ENCODE results near the gene R3HDM2. TPM values are rescaled to one million over a fixed set of nuclear protein-coding genes. Genes with fewer than 3 reads are reported as not detected.
A peak's percentile ranks its signal among the peaks of the same experiment; 100 is the strongest.

R3HDM2 gene
- total and polyA plus RNA-seq, 2 of the 13 experiments (the other 11 are each of a cell fraction or from before 2014, with no cell fraction given) = 11.1 to 23.5 TPM

DNA sequence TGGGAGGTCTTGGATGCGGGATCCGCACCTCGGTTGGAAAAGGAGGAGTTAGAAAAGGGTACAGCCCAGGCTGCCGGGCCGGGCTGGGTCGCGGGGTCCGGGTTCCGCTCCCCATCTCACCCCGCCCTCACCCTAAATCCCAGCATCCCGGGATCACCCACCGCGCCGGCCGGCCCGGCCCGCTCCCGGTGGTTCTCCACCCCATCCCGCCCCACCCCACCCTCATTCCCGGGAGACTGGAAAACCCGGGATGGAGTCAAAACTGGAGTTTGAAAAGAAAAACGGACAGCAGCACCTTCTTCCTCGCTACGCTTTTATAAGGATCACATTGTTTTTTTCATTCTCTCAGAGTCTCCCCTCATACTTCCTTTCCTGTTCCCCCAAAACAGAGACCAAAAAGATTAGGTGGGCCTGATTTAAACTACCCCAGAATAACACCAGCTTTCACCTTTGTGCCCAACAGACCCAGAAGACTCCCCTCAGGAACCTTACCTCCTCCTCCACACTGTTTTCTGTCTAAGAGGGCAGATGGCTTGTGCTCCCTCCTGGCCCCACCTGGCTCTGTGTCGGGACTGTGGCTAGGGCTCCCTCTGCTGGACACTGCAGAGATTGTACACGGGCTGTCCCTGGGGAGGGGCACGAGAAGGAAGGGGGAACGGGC lies 31.5 kb upstream of the R3HDM2 start (continued):
- TF ChIP-seq, protein P1, sequence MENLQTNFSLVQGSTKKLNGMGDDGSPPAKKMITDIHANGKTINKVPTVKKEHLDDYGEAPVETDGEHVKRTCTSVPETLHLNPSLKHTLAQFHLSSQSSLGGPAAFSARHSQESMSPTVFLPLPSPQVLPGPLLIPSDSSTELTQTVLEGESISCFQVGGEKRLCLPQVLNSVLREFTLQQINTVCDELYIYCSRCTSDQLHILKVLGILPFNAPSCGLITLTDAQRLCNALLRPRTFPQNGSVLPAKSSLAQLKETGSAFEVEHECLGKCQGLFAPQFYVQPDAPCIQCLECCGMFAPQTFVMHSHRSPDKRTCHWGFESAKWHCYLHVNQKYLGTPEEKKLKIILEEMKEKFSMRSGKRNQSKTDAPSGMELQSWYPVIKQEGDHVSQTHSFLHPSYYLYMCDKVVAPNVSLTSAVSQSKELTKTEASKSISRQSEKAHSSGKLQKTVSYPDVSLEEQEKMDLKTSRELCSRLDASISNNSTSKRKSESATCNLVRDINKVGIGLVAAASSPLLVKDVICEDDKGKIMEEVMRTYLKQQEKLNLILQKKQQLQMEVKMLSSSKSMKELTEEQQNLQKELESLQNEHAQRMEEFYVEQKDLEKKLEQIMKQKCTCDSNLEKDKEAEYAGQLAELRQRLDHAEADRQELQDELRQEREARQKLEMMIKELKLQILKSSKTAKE (CRISPR knock-in tag; IDR thresholded peaks at IDR 0.05; ENCODE audit: borderline replicate concordance) = no peak
- TF ChIP-seq ZNF121 (CRISPR knock-in tag; IDR thresholded peaks at IDR 0.05) = peak; percentile 62; the same call in 1 of the 2 replicates
- TF ChIP-seq ZNF562 (CRISPR knock-in tag; IDR thresholded peaks at IDR 0.05; ENCODE audit: borderline replicate concordance) = no peak
- TF ChIP-seq, protein P2, sequence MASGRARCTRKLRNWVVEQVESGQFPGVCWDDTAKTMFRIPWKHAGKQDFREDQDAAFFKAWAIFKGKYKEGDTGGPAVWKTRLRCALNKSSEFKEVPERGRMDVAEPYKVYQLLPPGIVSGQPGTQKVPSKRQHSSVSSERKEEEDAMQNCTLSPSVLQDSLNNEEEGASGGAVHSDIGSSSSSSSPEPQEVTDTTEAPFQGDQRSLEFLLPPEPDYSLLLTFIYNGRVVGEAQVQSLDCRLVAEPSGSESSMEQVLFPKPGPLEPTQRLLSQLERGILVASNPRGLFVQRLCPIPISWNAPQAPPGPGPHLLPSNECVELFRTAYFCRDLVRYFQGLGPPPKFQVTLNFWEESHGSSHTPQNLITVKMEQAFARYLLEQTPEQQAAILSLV (CRISPR knock-in tag; IDR thresholded peaks at IDR 0.05; ENCODE audit: borderline replicate concordance) = no peak
- peak; percentile 74; the same call in 1 of the 2 replicates for TF ChIP-seq MTF2 (CRISPR knock-in tag; IDR thresholded peaks at IDR 0.05; ENCODE audit: borderline replicate concordance)
- TF ChIP-seq NONO (IDR thresholded peaks at IDR 0.05) = no peak
- 0 out of 2 replicates have a peak, but pooled peaks have one; percentile 31 for TF ChIP-seq NONO (CRISPR knock-in tag; conservative IDR thresholded peaks at IDR 0.05)
- TF ChIP-seq TBP (CRISPR knock-in tag; IDR thresholded peaks at IDR 0.05) = no peak
- no peak for TF ChIP-seq ZNF441 (CRISPR knock-in tag; IDR thresholded peaks at IDR 0.05; ENCODE audit: borderline replicate concordance)
- no peak for TF ChIP-seq TGIF2 (CRISPR knock-in tag; IDR thresholded peaks at IDR 0.05)
- TF ChIP-seq, protein P3, sequence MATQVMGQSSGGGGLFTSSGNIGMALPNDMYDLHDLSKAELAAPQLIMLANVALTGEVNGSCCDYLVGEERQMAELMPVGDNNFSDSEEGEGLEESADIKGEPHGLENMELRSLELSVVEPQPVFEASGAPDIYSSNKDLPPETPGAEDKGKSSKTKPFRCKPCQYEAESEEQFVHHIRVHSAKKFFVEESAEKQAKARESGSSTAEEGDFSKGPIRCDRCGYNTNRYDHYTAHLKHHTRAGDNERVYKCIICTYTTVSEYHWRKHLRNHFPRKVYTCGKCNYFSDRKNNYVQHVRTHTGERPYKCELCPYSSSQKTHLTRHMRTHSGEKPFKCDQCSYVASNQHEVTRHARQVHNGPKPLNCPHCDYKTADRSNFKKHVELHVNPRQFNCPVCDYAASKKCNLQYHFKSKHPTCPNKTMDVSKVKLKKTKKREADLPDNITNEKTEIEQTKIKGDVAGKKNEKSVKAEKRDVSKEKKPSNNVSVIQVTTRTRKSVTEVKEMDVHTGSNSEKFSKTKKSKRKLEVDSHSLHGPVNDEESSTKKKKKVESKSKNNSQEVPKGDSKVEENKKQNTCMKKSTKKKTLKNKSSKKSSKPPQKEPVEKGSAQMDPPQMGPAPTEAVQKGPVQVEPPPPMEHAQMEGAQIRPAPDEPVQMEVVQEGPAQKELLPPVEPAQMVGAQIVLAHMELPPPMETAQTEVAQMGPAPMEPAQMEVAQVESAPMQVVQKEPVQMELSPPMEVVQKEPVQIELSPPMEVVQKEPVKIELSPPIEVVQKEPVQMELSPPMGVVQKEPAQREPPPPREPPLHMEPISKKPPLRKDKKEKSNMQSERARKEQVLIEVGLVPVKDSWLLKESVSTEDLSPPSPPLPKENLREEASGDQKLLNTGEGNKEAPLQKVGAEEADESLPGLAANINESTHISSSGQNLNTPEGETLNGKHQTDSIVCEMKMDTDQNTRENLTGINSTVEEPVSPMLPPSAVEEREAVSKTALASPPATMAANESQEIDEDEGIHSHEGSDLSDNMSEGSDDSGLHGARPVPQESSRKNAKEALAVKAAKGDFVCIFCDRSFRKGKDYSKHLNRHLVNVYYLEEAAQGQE (IDR thresholded peaks at IDR 0.05; ENCODE audit: borderline replicate concordance in 1 of 2, low read depth in 1 of 2, low read length in 2 of 2) = peak in 1 of 2 experiments; percentile 9; a peak in 1 of 4 replicates
- TF ChIP-seq ZSCAN9 (CRISPR knock-in tag; IDR thresholded peaks at IDR 0.05; ENCODE audit: borderline replicate concordance) = peak; percentile 52; the same call in 1 of the 2 replicates
- peak; percentile 32; the same call in 1 of the 2 replicates for TF ChIP-seq HOXA3 (CRISPR knock-in tag; IDR thresholded peaks at IDR 0.05)
- TF ChIP-seq, protein P4, sequence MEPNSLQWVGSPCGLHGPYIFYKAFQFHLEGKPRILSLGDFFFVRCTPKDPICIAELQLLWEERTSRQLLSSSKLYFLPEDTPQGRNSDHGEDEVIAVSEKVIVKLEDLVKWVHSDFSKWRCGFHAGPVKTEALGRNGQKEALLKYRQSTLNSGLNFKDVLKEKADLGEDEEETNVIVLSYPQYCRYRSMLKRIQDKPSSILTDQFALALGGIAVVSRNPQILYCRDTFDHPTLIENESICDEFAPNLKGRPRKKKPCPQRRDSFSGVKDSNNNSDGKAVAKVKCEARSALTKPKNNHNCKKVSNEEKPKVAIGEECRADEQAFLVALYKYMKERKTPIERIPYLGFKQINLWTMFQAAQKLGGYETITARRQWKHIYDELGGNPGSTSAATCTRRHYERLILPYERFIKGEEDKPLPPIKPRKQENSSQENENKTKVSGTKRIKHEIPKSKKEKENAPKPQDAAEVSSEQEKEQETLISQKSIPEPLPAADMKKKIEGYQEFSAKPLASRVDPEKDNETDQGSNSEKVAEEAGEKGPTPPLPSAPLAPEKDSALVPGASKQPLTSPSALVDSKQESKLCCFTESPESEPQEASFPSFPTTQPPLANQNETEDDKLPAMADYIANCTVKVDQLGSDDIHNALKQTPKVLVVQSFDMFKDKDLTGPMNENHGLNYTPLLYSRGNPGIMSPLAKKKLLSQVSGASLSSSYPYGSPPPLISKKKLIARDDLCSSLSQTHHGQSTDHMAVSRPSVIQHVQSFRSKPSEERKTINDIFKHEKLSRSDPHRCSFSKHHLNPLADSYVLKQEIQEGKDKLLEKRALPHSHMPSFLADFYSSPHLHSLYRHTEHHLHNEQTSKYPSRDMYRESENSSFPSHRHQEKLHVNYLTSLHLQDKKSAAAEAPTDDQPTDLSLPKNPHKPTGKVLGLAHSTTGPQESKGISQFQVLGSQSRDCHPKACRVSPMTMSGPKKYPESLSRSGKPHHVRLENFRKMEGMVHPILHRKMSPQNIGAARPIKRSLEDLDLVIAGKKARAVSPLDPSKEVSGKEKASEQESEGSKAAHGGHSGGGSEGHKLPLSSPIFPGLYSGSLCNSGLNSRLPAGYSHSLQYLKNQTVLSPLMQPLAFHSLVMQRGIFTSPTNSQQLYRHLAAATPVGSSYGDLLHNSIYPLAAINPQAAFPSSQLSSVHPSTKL (CRISPR knock-in tag; IDR thresholded peaks at IDR 0.05) = no peak
- TF ChIP-seq ZFP1 (CRISPR knock-in tag; IDR thresholded peaks at IDR 0.05) = no peak
- TF ChIP-seq REL (CRISPR knock-in tag; conservative IDR thresholded peaks at IDR 0.05) = no peak
- TF ChIP-seq HNRNPK (IDR thresholded peaks at IDR 0.05; ENCODE audit: low read depth, low read length, poor library complexity, severe bottlenecking) = peak; percentile 49
- TF ChIP-seq ZNF430 (CRISPR knock-in tag; IDR thresholded peaks at IDR 0.05) = no peak
